Activated B cell treated with CpG ODN at 0.5 μM for 24 hours (primary cell): ENCODE measurements around the gene RHOA. TPM values are rescaled to one million over a fixed set of nuclear protein-coding genes. Genes with fewer than 3 reads are reported as not detected.

ENCODE experiments used
- ATAC-seq: fragments of 200-7000 bp; cut with Tn5 transposase; one replicate; pipeline ENCODE4 v1.10.0; 2021; ENCODE audit warnings: low read depth, mild to moderate bottlenecking, moderate library complexity
- CTCF ChIA-PET: fragments of 350-600 bp; sonication (Branson Sonifier 250); formaldehyde crosslinking; loops from one replicate; lab custom pipeline; 2021; ENCODE audit warnings: antibody characterized with exemption; lab: Charles Lee
- POLR2A ChIA-PET: fragments of 350-600 bp; sonication (Branson Sonifier 250); formaldehyde crosslinking; loops from one replicate; lab custom pipeline; 2021; ENCODE audit warnings: antibody characterized with exemption; lab: Charles Lee
- DNase-seq: peaks from one replicate; pipeline ENCODE4 v3.0.0; 2022
- H3K27ac Mint-ChIP-seq: one replicate; pipeline ENCODE4 v1.8.0; 2020; ENCODE audit warnings: mixed read lengths
- H3K27me3 Mint-ChIP-seq: one replicate; pipeline ENCODE4 v1.8.0; 2021; ENCODE audit warnings: mixed read lengths
- H3K36me3 Mint-ChIP-seq: one replicate; pipeline ENCODE4 v1.8.0; 2021; ENCODE audit warnings: low read depth, mixed read lengths
- H3K4me1 Mint-ChIP-seq: one replicate; pipeline ENCODE4 v1.8.0; 2021; ENCODE audit warnings: mixed read lengths
- H3K4me3 Mint-ChIP-seq: one replicate; pipeline ENCODE4 v1.8.0; 2020; ENCODE audit warnings: mild to moderate bottlenecking, mixed read lengths
- H3K9me3 Mint-ChIP-seq: one replicate; pipeline ENCODE4 v1.8.0; 2020; ENCODE audit warnings: mixed read lengths
- CTCF ChIP-seq: fragments of 200-600 bp; IDR thresholded peaks from one replicate; pipeline ENCODE4 v1.8.0; 2022; ENCODE audit warnings: antibody characterized with exemption, mild to moderate bottlenecking
- intact Hi-C: fragments of 100-400 bp; cut with micrococcal nuclease; formaldehyde crosslinking; loops from one replicate; pipeline ENCODE4 v1.15.1; 2024
- total RNA-seq: library from RNA; stranded (reverse); gene quantifications from 2 replicates; pipeline ENCODE4 v1.2.3, GENCODE V29; 2022

The RHOA gene
- total RNA-seq, 1 donor from 2014 or later = 399 TPM

- intact Hi-C loops = loop anchor here (1.0 kb wide), 1 partner anchor 122 kb away; no protein-coding TSS in a partner anchor
- Mint-ChIP-seq H3K36me3 (peaks cover 83% of the 10 kb centered on the region), H3K27ac (no peak overlapping the region), H3K4me3 (no peak overlapping the region), H3K4me1 (no peaks in the 10 kb centered on the region), H3K27me3 (no peaks in the 10 kb centered on the region), H3K9me3 (no peaks in the 10 kb centered on the region)
- CTCF ChIA-PET = interaction anchor here (2.3 kb wide), 1 partner anchor 121 kb away, joined by 11 read pairs; no protein-coding TSS in a partner anchor
- no peak for ATAC-seq
- no peak for DNase-seq
- POLR2A ChIA-PET = interaction anchor here (1.1 kb wide), 1 partner anchor 12 kb away, joined by 3 read pairs; the partner anchor contains the start of gene USP4
- no peak for TF ChIP-seq CTCF
These were observed 84.3 kb downstream of the RHOA start for GRCh38 chr3:49327485-49327884.

- peaks cover 89% of the 10 kb centered on the region for H3K36me3 Mint-ChIP-seq
- CTCF ChIA-PET = no interaction called here
- no peak for ATAC-seq
- no peak for TF ChIP-seq CTCF
- H3K4me3 Mint-ChIP-seq = no peak overlapping the region
- H3K27ac Mint-ChIP-seq = no peak overlapping the region
- intact Hi-C loops = no loop called here
- no peaks in the 10 kb centered on the region for H3K4me1 Mint-ChIP-seq
- POLR2A ChIA-PET = interaction anchor here (1.3 kb wide), 1 partner anchor 15 kb away, joined by 3 read pairs; the partner anchor contains the start of gene USP4
- no peak for DNase-seq
- H3K9me3 Mint-ChIP-seq = no peaks in the 10 kb centered on the region
- no peaks in the 10 kb centered on the region for H3K27me3 Mint-ChIP-seq
These were observed 87.0 kb downstream of the RHOA start for GRCh38 chr3:49324768-49325167.

GRCh38 chr3:49316696-49317457, 94.9 kb downstream of the RHOA start:
- DNase-seq (no peak), ATAC-seq (no peak)
- Mint-ChIP-seq H3K4me1 (no peaks in the 10 kb centered on the region), H3K4me3 (no peak overlapping the region), H3K9me3 (no peaks in the 10 kb centered on the region), H3K36me3 (peaks cover 77% of the 10 kb centered on the region), H3K27me3 (no peaks in the 10 kb centered on the region), H3K27ac (no peak overlapping the region)
- intact Hi-C loops = no loop called here
- no peak for TF ChIP-seq CTCF
- ChIA-PET POLR2A (no interaction called here), CTCF (interaction anchor here (0.6 kb wide), 1 partner anchor 23 kb away, joined by 3 read pairs; no protein-coding TSS in a partner anchor)

- H3K27me3 Mint-ChIP-seq = no peaks in the 10 kb centered on the region
- peaks cover 71% of the 10 kb centered on the region for H3K36me3 Mint-ChIP-seq
- TF ChIP-seq CTCF = no peak
- H3K4me3 Mint-ChIP-seq = no peak overlapping the region
- no peaks in the 10 kb centered on the region for H3K4me1 Mint-ChIP-seq
- no peak overlapping the region for H3K27ac Mint-ChIP-seq
- POLR2A ChIA-PET = no interaction called here
- H3K9me3 Mint-ChIP-seq = no peaks in the 10 kb centered on the region
- ATAC-seq (no peak), DNase-seq (no peak)
- intact Hi-C loops = no loop called here
- CTCF ChIA-PET = no interaction called here
These were observed 97.7 kb downstream of the RHOA start for GRCh38 chr3:49313896-49314688.

- ChIA-PET CTCF (no interaction called here), POLR2A (interaction anchor here (0.7 kb wide), 1 partner anchor 133 kb away, joined by 3 read pairs; no protein-coding TSS in a partner anchor)
- no peak for TF ChIP-seq CTCF
- H3K4me1 Mint-ChIP-seq = no peaks in the 10 kb centered on the region
- H3K9me3 Mint-ChIP-seq = no peaks in the 10 kb centered on the region
- H3K4me3 Mint-ChIP-seq = no peak overlapping the region
- H3K27me3 Mint-ChIP-seq = no peaks in the 10 kb centered on the region
- no peak overlapping the region for H3K27ac Mint-ChIP-seq
- ATAC-seq (no peak), DNase-seq (no peak)
- H3K36me3 Mint-ChIP-seq = peaks cover 64% of the 10 kb centered on the region
- intact Hi-C loops = no loop called here
These were observed 100.5 kb downstream of the RHOA start for GRCh38 chr3:49311283-49311682.
